Measurements from ENCODE around the gene GAS6.

GAS6 gene

GRCh38 chr13:113804017-113804702 lies 59.7 kb downstream of the GAS6 start:
- TF ChIP-seq CTCF (IDR thresholded peaks at IDR 0.05; ENCODE audit: extremely low read depth, insufficient read depth, missing control alignments): no peak
- in situ Hi-C loops (cut with MboI; ENCODE audit: low pct_unique_long_range_greater_than_20kb, low sequenced_read_pairs, unreplicated experiment): no loop called here
- no peak for DNase-seq (ENCODE audit: low spot score)

GRCh38 chr13:113803409-113804016 lies 60.4 kb downstream of the GAS6 start:
- TF ChIP-seq CTCF (IDR thresholded peaks at IDR 0.05; ENCODE audit: extremely low read depth, insufficient read depth, missing control alignments): no peak
- in situ Hi-C loops (cut with MboI; ENCODE audit: low pct_unique_long_range_greater_than_20kb, low sequenced_read_pairs, unreplicated experiment): no loop called here
- DNase-seq (ENCODE audit: low spot score): no peak

DNA sequence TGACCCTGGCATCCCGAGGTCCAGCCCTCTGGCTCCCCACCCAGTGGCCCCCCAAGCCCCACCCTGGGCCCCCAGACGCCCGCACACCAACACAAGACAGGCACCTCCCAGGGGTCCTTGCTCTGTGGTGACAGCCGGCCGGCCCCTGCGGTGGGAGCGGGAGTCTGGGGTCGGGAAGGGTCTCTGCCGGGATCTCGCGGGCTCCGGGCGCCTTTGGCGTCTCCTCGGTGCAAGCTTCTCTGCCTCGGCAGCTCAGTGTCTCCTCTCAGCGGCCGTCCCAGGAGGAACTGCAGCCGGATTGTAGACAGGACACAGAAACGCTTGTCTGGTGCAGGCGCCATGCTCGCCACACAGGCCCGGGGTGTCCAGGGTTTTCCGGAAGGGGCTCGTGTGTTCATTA lies 61.1 kb downstream of the GAS6 start:
- in situ Hi-C loops (cut with MboI; ENCODE audit: low pct_unique_long_range_greater_than_20kb, low sequenced_read_pairs, unreplicated experiment): no loop called here
- no peak for TF ChIP-seq CTCF (IDR thresholded peaks at IDR 0.05; ENCODE audit: extremely low read depth, insufficient read depth, missing control alignments)
- DNase-seq (ENCODE audit: low spot score): no peak

DNA sequence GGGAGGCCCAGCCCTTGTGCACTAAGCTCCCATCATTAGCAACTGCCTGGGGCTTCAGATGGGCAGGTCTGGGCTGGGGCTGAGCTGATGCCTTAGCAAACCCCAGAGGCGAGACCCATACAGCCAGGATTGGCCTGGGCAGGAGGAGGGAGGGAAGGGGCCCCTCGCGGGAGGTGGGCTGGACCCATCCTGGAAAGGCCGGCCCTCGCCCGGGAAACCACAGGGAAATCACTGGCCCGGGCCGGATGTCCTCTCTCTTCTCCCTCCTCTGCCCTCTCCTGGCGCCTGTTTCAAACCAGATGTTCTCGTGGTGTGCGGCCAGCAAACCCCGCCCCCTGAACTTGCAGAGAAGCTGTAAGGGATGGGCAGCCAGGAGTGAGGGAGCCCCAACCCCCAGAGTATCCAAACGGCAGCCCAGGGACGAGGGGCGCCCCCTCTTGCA lies 61.8 kb downstream of the GAS6 start:
- no peak for TF ChIP-seq CTCF (IDR thresholded peaks at IDR 0.05; ENCODE audit: extremely low read depth, insufficient read depth, missing control alignments)
- no peak for DNase-seq (ENCODE audit: low spot score)
- in situ Hi-C loops (cut with MboI; ENCODE audit: low pct_unique_long_range_greater_than_20kb, low sequenced_read_pairs, unreplicated experiment): no loop called here

DNA sequence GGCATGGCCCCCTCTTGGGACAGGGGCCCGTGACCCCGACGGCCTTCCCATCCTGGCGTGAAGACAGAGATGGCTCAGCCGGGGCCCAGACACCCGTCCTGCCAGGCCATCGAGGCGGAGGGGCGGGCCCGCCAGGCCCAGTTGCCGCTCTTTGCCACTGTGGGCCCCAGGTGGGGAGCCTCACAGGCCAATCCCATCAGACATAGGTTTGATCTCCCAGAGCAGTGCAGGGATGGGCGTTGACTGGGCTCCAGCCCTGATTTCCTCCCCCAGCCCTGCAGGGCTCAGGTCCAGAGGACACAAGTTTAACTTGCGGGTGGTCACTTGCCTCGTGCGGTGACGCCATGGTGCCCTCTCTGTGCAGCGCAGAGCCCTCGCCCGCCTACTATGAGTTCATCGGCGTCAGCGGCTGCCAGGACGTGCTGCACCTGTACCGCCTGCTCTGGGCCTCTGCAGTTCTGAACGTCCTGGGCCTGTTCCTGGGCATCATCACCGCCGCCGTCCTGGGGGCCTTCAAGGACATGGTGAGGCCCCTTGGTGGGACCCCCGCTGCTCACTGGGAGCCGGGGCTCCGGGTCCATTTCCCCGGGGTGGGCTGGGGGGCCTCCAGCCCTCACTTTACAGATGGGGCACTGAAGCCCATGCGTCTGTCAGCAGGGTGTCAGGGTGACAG lies 62.5 kb downstream of the GAS6 start:
- no peak for TF ChIP-seq CTCF (IDR thresholded peaks at IDR 0.05; ENCODE audit: extremely low read depth, insufficient read depth, missing control alignments)
- in situ Hi-C loops (cut with MboI; ENCODE audit: low pct_unique_long_range_greater_than_20kb, low sequenced_read_pairs, unreplicated experiment): no loop called here
- no peak for DNase-seq (ENCODE audit: low spot score)

DNA sequence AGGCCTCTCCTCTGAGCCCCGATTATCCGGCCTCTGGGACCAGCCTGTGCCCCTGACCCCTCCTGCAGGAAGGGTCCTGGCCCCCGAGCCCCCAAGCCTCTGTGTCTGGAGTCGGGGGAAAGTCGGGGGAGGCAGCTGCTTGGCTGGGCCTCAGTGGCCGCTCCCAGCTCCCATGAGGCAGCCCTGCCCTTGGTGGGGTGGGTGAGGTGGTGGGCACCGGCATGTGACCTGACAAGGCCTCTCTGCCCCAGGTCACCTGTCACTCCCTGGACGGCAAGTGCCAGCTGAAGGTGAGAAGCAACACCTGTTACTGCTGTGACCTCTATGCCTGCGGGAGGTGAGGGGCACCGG lies 63.3 kb downstream of the GAS6 start:
- in situ Hi-C loops (cut with MboI; ENCODE audit: low pct_unique_long_range_greater_than_20kb, low sequenced_read_pairs, unreplicated experiment): no loop called here
- no peak for TF ChIP-seq CTCF (IDR thresholded peaks at IDR 0.05; ENCODE audit: extremely low read depth, insufficient read depth, missing control alignments)
- no peak for DNase-seq (ENCODE audit: low spot score)

Measured in GM13977 (cell line).